GM18507 (cell line): ENCODE data around the gene YTHDF2.
"Not testable (repeated sequence)": the region's sequence is repeated elsewhere in the genome, so short reads cannot be mapped to it uniquely, and the experiment has no call there.

Source experiments
- DNase-seq: peaks from one replicate; pipeline ENCODE4 v3.0.0; 2011; ENCODE audit warnings: low read depth; ENCODE audit not compliant: insufficient read length; ENCODE audit errors: extremely low spot score
- FAIRE-seq: peaks from 2 replicates; lab custom pipeline; 2011; peaks lifted over from hg19 to GRCh38; lab: Jason Lieb, UNC

YTHDF2 gene

GRCh38 chr1:28736450-28737306 is at the start of gene YTHDF2:
Gene YTHDF2 (plus strand): TSS chr1:28736940. CDS start chr1:28737121, 181 bp downstream.
- peak; percentile 89 for FAIRE-seq
- DNase-seq: peak; percentile 90

DNA sequence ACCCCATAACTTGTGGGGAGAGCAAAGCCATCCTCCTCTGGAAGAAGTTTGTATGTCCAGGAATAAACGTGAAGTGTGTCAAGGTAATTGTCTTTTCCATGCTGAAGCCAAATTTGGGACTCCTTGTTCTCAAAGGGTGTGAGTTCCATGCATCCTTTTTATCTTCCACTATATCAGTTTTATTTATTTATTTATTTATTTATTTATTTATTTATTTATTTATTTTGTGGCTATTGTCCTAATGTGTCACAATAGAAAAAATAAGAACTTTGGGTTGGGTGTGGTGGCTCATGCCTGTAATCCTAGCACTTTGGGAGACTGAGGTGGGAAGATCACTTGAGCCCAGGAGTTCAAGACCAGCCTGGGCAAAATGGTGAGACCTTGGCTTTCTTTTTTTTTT is 45.1 kb upstream of the YTHDF2 start:
- not testable (repeated sequence) for FAIRE-seq

DNA sequence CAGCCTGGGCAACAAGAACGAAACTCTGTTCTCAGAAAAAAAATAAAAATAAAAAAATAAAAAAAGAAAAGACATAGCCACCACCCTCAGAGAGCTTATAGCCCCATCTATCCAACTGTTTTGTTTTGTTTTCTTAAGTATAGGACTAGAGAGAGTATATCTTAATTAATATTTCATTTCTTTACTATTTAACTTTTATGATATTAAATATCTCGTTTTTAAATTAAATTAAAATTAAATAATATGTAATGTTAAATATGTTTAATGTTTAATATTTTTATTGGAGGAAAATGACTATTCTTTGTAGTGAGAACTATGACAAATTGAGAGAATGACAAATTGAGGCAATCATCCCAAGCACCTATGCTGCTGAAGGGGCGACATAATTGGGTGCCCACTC is 33.1 kb upstream of the YTHDF2 start:
- FAIRE-seq (no peak), DNase-seq (no peak)

More for the DNA sequence above, 45.1 kb upstream of the YTHDF2 start:
- DNase-seq: not testable (repeated sequence)

DNA sequence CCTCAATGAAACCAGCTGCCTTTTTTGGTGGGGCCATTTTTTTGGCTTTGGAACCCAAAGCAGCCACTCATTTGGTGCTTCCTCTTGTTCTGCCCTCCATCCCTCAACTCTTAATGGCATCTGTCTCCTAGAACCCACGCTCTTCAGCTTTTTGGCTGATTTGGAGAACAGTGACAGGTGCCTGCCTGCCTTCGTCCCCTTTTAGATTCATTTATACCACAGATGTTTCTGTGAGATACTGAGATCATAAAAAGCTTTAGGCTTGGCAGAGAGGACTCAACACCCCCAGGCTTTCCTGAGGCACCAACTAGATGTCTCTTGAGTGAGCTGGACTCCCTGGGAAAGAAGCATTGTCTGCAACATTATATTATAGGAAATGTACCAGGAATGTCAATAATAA is 20.4 kb upstream of the YTHDF2 start:
- DNase-seq: no peak
- FAIRE-seq: no peak

DNA sequence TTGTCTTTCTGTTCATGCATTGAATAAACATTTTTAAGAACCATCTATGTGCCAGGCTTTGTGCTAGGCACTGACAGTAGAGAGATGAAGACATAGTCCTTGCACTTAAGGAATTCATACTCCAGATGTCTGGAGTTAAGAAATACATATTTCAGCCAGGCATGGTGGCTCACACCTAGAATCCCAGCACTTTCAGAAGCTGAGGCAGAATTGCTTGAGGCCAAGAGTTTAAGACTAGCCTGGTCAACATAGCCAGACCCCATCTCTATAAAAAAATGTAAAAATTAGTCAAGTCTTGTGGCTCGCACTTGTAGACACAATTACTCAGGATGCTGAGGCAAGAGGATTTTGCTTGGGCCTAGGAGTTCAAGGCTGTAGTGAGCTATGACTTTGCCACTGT is 18.6 kb upstream of the YTHDF2 start:
- DNase-seq (no peak), FAIRE-seq (no peak)

GRCh38 chr1:28718586-28719331 is 18.0 kb upstream of the YTHDF2 start:
- DNase-seq (no peak), FAIRE-seq (no peak)

GRCh38 chr1:28719332-28719619 is 17.5 kb upstream of the YTHDF2 start:
- FAIRE-seq: no peak
- no peak for DNase-seq

- FAIRE-seq (no peak), DNase-seq (no peak)
Observed at GRCh38 chr1:28720376-28720775, 16.4 kb upstream of the YTHDF2 start.

- not testable (repeated sequence) for FAIRE-seq, DNase-seq
Observed at GRCh38 chr1:28721927-28722326, 14.8 kb upstream of the YTHDF2 start.

DNA sequence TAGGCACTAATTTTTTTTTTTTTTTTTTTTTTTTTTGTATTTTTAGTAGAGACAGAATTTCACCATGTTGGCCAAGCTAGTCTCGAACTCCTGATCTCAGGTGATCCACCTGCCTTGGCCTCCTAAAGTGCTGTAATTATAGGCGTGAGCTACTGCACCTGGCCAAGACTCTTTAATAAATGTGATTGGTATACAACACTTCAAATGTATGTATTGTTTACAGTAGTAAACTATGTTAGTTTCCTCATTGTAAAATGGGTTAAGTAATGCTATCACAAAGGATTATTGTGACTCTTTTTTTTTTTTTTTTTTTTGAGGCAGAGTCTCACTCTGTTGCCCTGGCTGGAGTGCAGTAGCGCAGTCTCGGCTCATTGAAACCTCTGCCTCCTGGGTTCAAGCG is 11.4 kb upstream of the YTHDF2 start:
- DNase-seq, FAIRE-seq: not testable (repeated sequence)

- FAIRE-seq (peak; percentile 18), DNase-seq (no peak)
Observed at GRCh38 chr1:28735961-28736449, 735 bp upstream of the YTHDF2 start.

DNA sequence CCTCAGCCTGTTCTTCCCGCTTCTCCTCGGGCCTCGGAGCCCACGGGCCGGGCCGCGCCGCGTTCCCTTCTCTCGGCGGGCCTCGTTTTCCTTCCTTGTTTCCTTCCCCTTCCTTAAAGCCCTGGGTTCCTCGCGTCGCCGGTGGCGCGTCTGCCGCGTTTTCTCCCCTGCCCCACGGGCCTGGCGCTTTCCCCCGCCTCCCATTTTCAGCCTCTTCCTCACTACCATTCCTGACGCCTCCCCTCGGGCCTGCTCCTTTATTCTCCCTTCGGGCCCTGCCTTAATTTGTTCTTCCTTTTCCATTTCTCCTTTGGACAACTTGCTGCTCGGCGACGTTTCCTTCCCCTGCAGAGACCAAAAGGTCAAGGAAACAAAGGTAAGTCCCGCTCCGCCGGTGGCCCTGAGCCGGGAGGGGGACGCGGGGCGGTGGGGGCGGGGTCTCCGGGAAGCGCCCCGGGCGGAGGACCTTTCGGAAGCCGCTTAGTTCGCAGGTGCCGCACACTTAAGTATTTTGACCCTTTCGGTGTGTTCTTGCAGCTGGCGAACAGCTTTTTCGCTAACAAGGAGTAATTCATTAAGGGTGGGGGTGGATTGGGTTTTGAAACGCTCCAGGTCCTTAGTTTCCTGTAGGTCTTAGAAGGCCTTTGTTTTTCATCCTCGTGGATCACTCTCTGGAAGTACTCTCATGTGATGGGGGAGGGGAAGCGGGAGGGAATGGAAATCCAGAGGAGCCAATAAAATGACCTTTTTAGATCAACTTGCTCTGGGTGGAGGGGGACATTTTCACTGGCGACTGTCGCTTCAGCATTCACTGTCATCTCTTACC is 780 bp downstream of the YTHDF2 start:
- FAIRE-seq: peak; percentile 29
- peak; percentile 25 for DNase-seq

GRCh38 chr1:28740118-28740517 is 3.4 kb downstream of the YTHDF2 start:
- DNase-seq (no peak), FAIRE-seq (no peak)

DNA sequence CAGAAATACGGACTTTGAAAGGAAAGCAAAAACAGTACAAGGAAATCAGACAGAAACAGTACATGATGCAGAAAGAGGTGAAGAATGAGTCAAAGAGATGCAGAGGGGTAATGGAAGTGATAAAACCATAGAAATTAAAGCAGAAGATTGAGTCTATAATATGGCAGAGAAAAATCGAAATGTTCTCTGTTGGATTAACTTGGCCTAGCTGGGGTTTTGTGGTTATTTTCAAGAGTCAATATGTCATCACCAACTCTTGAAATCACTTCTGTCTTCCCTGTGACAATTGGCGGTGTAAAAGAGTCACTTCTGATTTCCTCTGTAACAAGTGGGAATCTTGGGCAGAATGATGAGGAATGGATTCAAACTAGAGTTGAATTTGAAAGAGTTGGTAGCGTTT is 7.4 kb downstream of the YTHDF2 start:
- no peak for FAIRE-seq

GRCh38 chr1:28745653-28746173 is 9.0 kb downstream of the YTHDF2 start:
- FAIRE-seq (no peak), DNase-seq (no peak)

More for the DNA sequence above, 7.4 kb downstream of the YTHDF2 start:
- no peak for DNase-seq

DNA sequence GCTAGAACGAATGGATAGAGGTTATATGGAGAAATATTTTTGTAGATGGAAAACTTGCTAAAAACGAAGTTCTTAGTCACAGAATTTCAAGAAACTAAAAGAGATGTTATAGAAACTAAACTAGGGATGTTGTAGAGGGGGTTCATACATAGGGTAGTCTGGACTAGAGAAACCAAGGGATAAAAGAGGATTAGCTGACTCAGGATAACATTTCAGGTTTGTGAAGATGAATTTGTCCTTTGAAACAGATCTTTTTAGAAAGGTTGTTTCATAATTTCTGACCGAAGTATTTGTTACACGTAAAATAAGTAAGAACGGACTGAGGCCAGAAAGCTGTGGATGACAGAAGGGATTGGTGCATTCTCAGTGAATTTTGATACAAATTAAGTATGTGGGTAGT is 13.6 kb downstream of the YTHDF2 start:
- no peak for DNase-seq
- FAIRE-seq: no peak

DNA sequence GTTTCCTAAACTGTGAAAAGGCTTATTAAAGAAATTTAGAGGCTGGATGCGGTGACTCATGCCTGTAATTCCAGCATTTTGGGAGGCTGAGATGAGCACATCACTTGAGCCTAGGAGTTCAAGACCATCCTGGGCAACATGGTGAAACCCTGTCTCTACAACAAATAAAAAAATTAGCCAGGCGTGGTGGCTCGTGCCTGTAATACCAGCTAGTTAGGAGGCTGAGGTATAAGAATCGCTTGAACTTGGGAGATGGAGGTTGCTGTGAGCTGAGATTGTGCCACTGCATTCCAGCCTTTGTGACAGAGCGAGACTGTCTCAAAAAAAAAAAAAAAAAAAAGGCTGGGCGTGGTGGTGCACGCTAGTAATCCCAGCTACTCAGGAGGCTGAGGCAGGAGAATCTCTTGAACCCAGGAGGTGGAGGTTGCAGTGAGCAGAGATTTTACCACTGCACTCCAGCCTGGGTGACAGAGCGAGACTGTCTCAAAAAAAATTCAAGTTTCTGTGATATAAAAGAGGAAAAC is 14.1 kb downstream of the YTHDF2 start:
- FAIRE-seq, DNase-seq: not testable (repeated sequence)

DNA sequence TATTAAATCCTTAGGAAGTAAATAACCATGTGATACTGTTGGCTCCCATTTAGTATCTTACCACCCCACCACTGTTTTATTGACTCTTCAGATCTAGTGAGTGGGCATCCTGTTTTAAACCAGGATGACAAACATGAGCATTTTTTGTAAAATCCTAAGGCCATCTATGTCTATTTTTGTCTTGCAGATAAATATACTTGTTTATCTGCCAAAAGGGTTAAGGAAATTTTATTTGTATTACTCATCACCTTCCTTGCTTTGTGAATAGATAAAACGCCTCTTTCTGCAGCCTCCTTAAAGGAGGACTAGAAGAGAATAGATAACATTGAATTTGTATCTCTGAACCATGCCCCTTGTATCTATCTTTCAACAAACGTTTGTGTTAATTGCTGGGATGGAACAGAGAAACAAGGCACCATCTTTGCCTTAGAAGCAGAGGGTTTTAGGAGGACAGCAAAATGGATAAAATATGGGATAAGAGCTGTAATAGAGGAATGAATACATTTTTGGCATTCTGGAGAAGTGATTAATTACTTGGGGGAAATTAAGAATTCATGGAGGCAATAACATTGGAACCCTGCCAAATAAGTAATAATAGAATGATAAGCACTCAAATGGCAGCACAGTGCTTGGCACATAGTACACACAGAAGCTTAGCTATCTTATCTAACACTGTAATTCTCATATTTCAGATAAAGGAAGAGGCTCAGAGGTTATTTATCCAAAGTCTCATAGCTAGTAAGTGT is 14.7 kb downstream of the YTHDF2 start:
- FAIRE-seq (no peak), DNase-seq (no peak)

GRCh38 chr1:28755701-28756100 is 19.0 kb downstream of the YTHDF2 start:
- no peak for FAIRE-seq
- DNase-seq: no peak
